AG09309 (cell line): Measurements from ENCODE around the gene NAB2.

ENCODE experiments used
- DNase-seq: peaks from one replicate; pipeline ENCODE4 v3.0.0-alpha.2; 2010; ENCODE audit warnings: low read depth
- H3K4me3 ChIP-seq: 2 replicates; pipeline ENCODE4 v1.5.1; 2011; ENCODE audit warnings: mild to moderate bottlenecking, low read depth, low read length, moderate library complexity; ENCODE audit not compliant: control insufficient read depth
- TF ChIP-seq, protein P1 (sequence below): IDR thresholded peaks from 2 replicates; pipeline ENCODE4 v1.5.1; 2011; ENCODE audit warnings: mild to moderate bottlenecking, low read depth, low read length, inconsistent platforms; ENCODE audit not compliant: insufficient read depth, control insufficient read depth; ENCODE audit errors: missing control alignments

The NAB2 gene

DNA sequence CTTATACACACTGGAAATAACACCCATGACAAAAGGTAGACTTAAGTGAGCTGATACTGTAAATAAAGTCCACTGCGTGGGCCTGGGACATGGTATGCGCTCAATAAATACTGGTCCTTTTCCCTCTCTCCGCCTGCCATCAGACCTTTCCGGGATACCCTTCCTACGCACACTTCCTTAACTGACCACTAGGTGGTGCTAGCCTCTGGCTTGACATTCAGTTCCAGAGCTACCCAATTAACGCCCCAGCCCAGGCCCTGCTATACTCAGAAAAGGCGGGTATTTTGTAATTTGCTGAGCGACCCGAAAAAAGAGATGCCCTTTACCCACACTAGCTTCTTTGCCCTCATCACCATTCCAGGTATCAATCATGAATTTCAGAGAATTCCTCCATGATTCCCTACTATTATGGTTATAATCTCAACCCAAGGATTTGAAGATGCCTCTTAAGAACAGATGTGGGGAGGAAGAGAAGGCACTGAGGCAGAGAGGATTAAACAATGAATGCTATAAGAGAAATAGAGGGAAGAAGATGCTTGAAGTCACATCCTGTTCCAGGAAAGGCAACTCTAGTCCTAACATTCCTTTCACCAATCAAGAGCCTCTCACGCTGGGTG lies 35.5 kb downstream of the NAB2 start:
- DNase-seq = no peak
- TF ChIP-seq, protein P1, sequence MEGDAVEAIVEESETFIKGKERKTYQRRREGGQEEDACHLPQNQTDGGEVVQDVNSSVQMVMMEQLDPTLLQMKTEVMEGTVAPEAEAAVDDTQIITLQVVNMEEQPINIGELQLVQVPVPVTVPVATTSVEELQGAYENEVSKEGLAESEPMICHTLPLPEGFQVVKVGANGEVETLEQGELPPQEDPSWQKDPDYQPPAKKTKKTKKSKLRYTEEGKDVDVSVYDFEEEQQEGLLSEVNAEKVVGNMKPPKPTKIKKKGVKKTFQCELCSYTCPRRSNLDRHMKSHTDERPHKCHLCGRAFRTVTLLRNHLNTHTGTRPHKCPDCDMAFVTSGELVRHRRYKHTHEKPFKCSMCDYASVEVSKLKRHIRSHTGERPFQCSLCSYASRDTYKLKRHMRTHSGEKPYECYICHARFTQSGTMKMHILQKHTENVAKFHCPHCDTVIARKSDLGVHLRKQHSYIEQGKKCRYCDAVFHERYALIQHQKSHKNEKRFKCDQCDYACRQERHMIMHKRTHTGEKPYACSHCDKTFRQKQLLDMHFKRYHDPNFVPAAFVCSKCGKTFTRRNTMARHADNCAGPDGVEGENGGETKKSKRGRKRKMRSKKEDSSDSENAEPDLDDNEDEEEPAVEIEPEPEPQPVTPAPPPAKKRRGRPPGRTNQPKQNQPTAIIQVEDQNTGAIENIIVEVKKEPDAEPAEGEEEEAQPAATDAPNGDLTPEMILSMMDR = peak; percentile 93
- H3K4me3 ChIP-seq = no peak overlapping the region

DNA sequence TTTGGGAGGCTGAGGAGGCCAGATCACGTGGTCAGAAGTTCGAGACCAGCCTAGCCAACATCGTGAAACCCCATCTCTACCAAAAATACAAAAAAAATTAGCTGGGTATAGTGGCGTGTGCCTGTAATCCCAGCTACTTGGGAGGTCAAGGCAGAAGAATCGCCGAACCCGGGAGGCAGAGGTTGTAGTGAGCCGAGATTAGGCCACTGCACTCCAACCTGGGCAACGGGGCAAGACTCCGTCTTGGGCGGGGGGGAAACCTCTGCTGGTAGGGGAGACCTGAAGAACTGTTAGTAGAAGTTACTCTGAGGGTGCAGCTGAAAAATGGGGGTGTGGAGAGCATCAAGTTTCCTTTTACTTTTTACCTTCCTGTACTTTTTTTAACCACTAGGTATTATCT lies 37.1 kb downstream of the NAB2 start:
- no peak for DNase-seq
- TF ChIP-seq, protein P1 = no peak
- H3K4me3 ChIP-seq = no peak overlapping the region

DNA sequence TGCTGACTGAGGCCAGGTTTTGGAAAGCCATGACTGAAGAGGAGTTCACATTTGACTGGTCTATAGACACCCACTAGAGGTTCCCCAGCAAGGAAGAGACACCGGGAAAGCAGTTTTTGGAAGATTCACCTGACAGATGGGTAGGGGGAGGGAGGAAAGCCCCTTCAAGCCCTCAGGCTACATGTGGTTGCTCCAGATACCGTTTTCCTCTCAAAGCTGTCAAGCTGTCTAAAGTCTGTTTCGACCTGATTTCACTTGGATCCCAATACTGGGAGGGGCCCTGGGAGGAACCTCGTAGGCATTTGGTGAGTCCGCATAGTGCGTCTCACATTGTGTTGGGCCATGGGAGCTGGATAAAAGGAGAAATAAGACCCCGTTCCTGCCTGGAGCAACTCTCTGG lies 37.6 kb downstream of the NAB2 start:
- DNase-seq = no peak
- H3K4me3 ChIP-seq = no peak overlapping the region
- TF ChIP-seq, protein P1 = no peak

DNA sequence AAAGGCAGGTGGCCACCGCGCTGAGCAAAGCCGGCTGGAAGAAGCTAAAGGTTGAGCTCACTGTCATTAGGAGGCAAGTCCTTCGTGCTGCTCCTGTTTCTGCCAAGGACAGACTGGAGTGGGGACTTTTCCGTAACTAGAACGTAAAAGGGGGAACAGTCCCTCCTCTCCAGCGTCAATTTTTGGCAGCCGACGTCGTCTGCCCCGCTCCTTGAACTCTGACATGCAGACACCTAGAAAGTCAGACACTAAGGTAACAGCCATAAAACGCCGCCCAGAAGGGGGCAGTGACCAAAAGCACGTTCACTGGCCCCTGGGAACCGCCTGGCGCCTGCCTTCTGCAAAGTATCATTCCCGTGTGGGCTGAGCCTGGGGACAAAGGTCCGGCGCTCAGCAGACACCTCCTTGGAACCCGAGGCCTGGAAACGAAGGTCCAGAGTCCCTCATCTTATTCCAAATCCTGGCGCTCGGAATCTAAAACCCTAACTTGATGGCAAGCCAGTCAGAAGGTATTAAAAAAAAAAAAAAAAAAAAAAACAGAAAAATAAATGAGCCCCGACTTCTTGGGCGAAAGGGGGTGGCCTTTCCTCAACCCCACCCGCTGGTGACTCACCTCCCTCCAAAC lies 38.3 kb downstream of the NAB2 start:
- H3K4me3 ChIP-seq = peak overlapping the region; percentile 95
- DNase-seq = no peak
- TF ChIP-seq, protein P1 = peak; percentile 30

DNA sequence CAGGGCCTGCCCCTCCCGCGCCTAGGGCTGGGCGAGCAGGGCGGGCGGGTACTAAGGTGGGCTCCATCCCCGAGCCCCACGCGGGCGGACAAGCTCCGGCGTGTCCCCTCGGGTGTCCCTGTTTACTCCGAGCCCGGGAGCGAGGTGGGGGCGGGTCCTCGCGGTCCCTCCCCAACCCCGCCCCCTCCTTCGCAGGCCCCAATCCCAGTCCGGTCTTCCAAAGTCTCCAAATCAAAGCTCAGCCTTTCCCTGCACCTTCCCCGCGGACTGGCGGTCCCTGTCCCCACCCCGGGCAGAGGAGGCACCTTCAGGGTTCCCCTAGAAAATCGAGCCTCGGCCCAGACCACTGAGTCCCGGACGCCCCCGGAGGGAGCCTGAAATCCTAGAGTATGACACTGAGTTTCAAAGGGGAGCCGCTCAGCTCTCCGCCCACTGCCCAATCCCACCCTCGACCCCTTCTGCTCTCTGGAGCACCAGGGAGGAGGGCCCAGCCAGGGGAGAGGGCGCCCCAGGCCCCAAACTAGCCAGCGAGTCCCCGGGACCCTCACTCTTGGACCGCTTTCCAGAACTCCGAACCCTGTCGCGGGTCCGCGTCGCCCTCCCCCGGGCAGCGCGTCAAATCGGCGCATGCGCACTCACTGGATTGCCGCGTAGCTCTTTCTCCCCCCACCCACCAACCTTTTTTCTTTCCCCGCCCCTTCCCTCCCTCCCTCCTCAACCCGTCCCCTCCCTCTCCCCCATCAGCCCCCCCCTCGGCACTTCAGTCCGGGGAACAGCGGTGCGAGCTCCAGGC lies 39.0 kb downstream of the NAB2 start, which contains the start of gene LRP1:
TSS of gene LRP1 (plus strand) at position 758 of the 793 bp plus-strand sequence. CDS start 482 bp downstream, outside the sequence.
- TF ChIP-seq, protein P1 = no peak
- H3K4me3 ChIP-seq = peak within 1 kb of the TSS; percentile 95
- no peak for DNase-seq

DNA sequence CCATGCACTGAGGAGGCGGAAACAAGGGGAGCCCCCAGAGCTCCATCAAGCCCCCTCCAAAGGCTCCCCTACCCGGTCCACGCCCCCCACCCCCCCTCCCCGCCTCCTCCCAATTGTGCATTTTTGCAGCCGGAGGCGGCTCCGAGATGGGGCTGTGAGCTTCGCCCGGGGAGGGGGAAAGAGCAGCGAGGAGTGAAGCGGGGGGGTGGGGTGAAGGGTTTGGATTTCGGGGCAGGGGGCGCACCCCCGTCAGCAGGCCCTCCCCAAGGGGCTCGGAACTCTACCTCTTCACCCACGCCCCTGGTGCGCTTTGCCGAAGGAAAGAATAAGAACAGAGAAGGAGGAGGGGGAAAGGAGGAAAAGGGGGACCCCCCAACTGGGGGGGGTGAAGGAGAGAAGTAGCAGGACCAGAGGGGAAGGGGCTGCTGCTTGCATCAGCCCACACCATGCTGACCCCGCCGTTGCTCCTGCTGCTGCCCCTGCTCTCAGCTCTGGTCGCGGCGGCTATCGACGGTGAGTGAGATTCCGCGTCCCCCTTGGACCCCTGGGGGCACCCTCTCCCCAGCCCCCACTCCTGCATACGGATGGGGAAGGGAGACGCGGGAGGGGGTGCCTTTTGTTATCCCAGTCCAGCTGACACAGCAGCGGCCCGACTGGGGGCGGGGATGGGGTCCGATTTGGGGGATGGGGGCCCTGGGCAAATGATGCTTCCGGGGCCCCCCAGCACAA lies 39.8 kb downstream of the NAB2 start:
- no peak for DNase-seq
- TF ChIP-seq, protein P1 = no peak
- H3K4me3 ChIP-seq = peak overlapping the region; percentile 95
